Choroid plexus epithelial cell (primary cell): ENCODE results near the gene ASTN2.

Experiments used
- DNase-seq: peaks from one replicate; pipeline ENCODE4 v3.0.0-alpha.2; 2010; ENCODE audit warnings: low read depth
- H3K4me3 ChIP-seq: 2 replicates; pipeline ENCODE4 v1.5.1; 2011; ENCODE audit warnings: low read depth, mild to moderate bottlenecking, control low read depth, low read length, moderate library complexity
- CTCF ChIP-seq: conservative IDR thresholded peaks from 2 replicates; pipeline ENCODE4 v1.5.1; 2011; ENCODE audit warnings: low read depth, mild to moderate bottlenecking, control low read depth, inconsistent platforms, low read length, moderate library complexity

The ASTN2 gene

GRCh38 chr9:117325831-117326230, 89.0 kb downstream of the ASTN2 start:
- no peak overlapping the region for H3K4me3 ChIP-seq
- DNase-seq: no peak
- TF ChIP-seq CTCF: no peak

GRCh38 chr9:117325110-117325731, 89.6 kb downstream of the ASTN2 start:
- no peak for DNase-seq
- no peak overlapping the region for H3K4me3 ChIP-seq
- TF ChIP-seq CTCF: no peak

GRCh38 chr9:117323390-117323789, 91.5 kb downstream of the ASTN2 start:
- no peak for DNase-seq
- no peak overlapping the region for H3K4me3 ChIP-seq
- no peak for TF ChIP-seq CTCF

GRCh38 chr9:117317192-117317591, 97.7 kb downstream of the ASTN2 start:
- TF ChIP-seq CTCF: no peak
- H3K4me3 ChIP-seq: no peak overlapping the region
- no peak for DNase-seq

GRCh38 chr9:117315236-117315635, 99.6 kb downstream of the ASTN2 start:
- no peak for DNase-seq
- no peak for TF ChIP-seq CTCF
- no peak overlapping the region for H3K4me3 ChIP-seq

GRCh38 chr9:117313989-117314388, 100.9 kb downstream of the ASTN2 start:
- no peak for TF ChIP-seq CTCF
- no peak for DNase-seq
- no peak overlapping the region for H3K4me3 ChIP-seq

GRCh38 chr9:117307701-117308100, 107.2 kb downstream of the ASTN2 start:
- no peak for TF ChIP-seq CTCF
- DNase-seq: no peak
- H3K4me3 ChIP-seq: no peak overlapping the region
